ENCODE results near the gene TMEM176A. TPM values are rescaled to one million over a fixed set of nuclear protein-coding genes. Genes with fewer than 3 reads are reported as not detected.

TMEM176A gene
- total RNA-seq, 4 donors from 2014 or later, result 6.5 to 42.4 (median 28.7) TPM

GRCh38 chr7:150814328-150815001 lies 13.9 kb downstream of the TMEM176A start:
- Histone ChIP-seq H3K27ac (no peak overlapping the region), H3K4me3 (no peak overlapping the region), H3K4me1 (no peaks in the 10 kb centered on the region), H3K27me3 (peaks cover 8% of the 10 kb centered on the region), H3K9me3 (peaks cover 0 to 29% (median 0%) of the 10 kb centered on the region in 3 donors), H3K36me3 (no peaks in the 10 kb centered on the region)
- 70 to 80% methylated on average over 2 to 7 of the region's 7 CpGs for WGBS, 2 donors (ENCODE audit: low coverage in 1 of 2)
- no peak for ATAC-seq
- TF ChIP-seq POLR2AphosphoS5 (IDR thresholded peaks at IDR 0.05) (no peak), CTCF (IDR thresholded peaks at IDR 0.05) (no peak), EP300 (IDR thresholded peaks at IDR 0.05) (no peak), POLR2A (IDR thresholded peaks at IDR 0.05) (no peak)

DNA sequence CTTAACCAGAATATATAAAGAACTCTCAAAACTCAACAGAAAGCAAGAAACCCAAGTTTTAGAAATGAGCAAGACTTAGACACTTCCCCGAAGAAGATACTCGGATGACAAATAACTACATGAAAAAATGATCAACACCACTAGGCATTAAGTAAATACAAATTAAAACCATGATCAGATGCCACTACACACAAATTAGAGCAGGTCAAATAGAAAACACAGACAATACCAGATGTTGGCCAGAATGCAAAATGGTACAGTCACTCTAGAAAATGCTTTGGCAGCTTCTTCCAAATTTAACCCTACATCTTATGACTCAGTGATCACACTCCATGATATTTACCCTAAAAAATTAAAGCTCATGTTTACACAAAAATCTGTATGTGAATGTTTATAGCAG lies 18.4 kb downstream of the TMEM176A start:
- H3K27ac ChIP-seq, result no peak overlapping the region
- H3K4me3 ChIP-seq, result no peak overlapping the region
- TF ChIP-seq EP300 (IDR thresholded peaks at IDR 0.05) (no peak), CTCF (IDR thresholded peaks at IDR 0.05) (no peak), POLR2A (IDR thresholded peaks at IDR 0.05) (no peak), POLR2AphosphoS5 (IDR thresholded peaks at IDR 0.05) (no peak)
- H3K36me3 ChIP-seq, result no peaks in the 10 kb centered on the region
- no peaks in the 10 kb centered on the region for H3K4me1 ChIP-seq
- 83 to 100% methylated on average over 2 of the region's 2 CpGs for WGBS, 2 donors (ENCODE audit: low coverage in 1 of 2)
- H3K9me3 ChIP-seq, result peaks cover 0 to 29% (median 1%) of the 10 kb centered on the region in 3 donors
- no peak for ATAC-seq
- H3K27me3 ChIP-seq, result peaks cover 8% of the 10 kb centered on the region

DNA sequence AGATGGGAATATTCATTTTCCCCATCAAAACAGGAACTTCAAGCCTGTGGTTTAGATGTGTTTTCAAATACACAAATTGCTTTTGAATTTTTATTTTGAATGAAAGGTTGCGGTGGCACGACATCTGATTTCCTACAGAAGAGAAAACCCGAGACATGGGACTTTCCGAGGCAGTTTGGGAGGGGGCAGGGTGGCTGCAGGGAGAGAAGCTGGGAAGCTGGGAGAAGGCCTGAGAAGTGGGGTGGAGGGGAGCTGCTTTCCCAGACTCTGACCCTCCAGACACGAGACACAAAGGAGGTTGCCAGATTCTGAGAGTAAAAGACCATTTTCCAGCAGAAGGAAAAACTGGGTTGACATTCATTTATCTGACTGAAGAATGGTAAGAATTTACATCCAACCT lies 19.6 kb downstream of the TMEM176A start:
- Histone ChIP-seq H3K36me3 (no peaks in the 10 kb centered on the region), H3K9me3 (peaks cover 0 to 22% (median 1%) of the 10 kb centered on the region in 3 donors), H3K4me1 (no peaks in the 10 kb centered on the region), H3K27ac (no peak overlapping the region), H3K4me3 (no peak overlapping the region), H3K27me3 (peaks cover 4% of the 10 kb centered on the region)
- no peak for TF ChIP-seq POLR2AphosphoS5 (IDR thresholded peaks at IDR 0.05)
- TF ChIP-seq POLR2A (IDR thresholded peaks at IDR 0.05), result no peak
- no peak for TF ChIP-seq CTCF (IDR thresholded peaks at IDR 0.05)
- TF ChIP-seq EP300 (IDR thresholded peaks at IDR 0.05), result no peak
- WGBS, 2 donors (ENCODE audit: low coverage in 1 of 2), result 32 to 47% methylated on average over 4 to 5 of the region's 5 CpGs
- ATAC-seq, result no peak

DNA sequence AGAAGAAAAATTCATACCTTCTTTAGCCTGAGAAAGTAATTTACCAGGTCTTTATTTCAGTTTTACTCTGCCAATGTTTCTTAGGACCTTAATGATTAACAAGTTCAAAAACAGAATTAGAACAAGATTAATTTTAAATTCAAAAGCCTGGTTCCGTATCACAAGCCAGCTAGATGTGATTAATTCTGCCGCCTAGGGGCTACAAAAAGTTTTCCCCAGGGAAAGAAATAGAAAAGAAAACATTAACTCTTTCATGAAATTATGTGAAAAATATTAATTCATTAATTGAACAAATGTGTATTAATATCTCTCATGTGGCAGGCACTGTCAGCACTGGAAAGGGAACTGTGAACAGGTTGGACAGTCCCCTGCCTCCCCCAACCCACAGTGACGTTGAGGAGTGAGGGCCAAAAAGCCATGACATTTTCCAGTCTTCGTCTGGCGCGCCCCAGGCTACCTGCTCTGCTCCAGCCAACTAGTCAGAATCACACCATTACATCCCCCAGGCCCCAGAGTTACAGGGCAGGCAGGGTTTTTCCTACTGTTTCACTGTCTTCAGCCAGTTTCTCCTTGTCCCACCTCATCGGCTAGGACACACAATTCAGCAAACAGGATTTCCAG lies 20.1 kb downstream of the TMEM176A start:
- WGBS, 2 donors (ENCODE audit: low coverage in 1 of 2), result 60 to 71% methylated on average over 5 to 7 of the region's 7 CpGs
- no peak for ATAC-seq
- Histone ChIP-seq H3K9me3 (peaks cover 0 to 16% (median 1%) of the 10 kb centered on the region in 3 donors), H3K4me3 (no peak overlapping the region), H3K4me1 (no peaks in the 10 kb centered on the region), H3K27ac (no peak overlapping the region), H3K36me3 (no peaks in the 10 kb centered on the region), H3K27me3 (peaks cover 4% of the 10 kb centered on the region)
- TF ChIP-seq POLR2AphosphoS5 (IDR thresholded peaks at IDR 0.05) (no peak), EP300 (IDR thresholded peaks at IDR 0.05) (no peak), CTCF (IDR thresholded peaks at IDR 0.05) (no peak), POLR2A (IDR thresholded peaks at IDR 0.05) (no peak)

- no peak overlapping the region for H3K4me3 ChIP-seq
- H3K27ac ChIP-seq, result no peak overlapping the region
- WGBS, 2 donors (ENCODE audit: low coverage in 1 of 2), result 79 to 83% methylated on average over 7 to 8 of the region's 8 CpGs
- H3K4me1 ChIP-seq, result no peaks in the 10 kb centered on the region
- peaks cover 0 to 1% (median 0%) of the 10 kb centered on the region in 3 donors for H3K9me3 ChIP-seq
- no peaks in the 10 kb centered on the region for H3K36me3 ChIP-seq
- no peak for ATAC-seq
- H3K27me3 ChIP-seq, result no peaks in the 10 kb centered on the region
- TF ChIP-seq POLR2A (IDR thresholded peaks at IDR 0.05) (no peak), POLR2AphosphoS5 (IDR thresholded peaks at IDR 0.05) (no peak), CTCF (IDR thresholded peaks at IDR 0.05) (no peak), EP300 (IDR thresholded peaks at IDR 0.05) (no peak)
Observed at GRCh38 chr7:150823043-150823442, 22.5 kb downstream of the TMEM176A start.
